ENCODE results near the gene TTYH3. TPM values are rescaled to one million over a fixed set of nuclear protein-coding genes. Genes with fewer than 3 reads are reported as not detected.
A peak's percentile ranks its signal among the peaks of the same experiment; 100 is the strongest.

The TTYH3 gene
- total RNA-seq, 1 donor from 2014 or later, result 33.9 TPM

- Histone ChIP-seq H3K4me1 (peaks cover 39% of the 10 kb centered on the region), H3K4me3 (no peak overlapping the region), H3K27me3 (no peaks in the 10 kb centered on the region), H3K36me3 (no peaks in the 10 kb centered on the region), H3K9me3 (no peaks in the 10 kb centered on the region), H3K27ac (no peak overlapping the region)
- TF ChIP-seq POLR2AphosphoS5 (IDR thresholded peaks at IDR 0.05; ENCODE audit: insufficient read depth in 1 of 2, low read depth in 1 of 2), result no peak
- TF ChIP-seq CTCF (IDR thresholded peaks at IDR 0.05), result no peak
- intact Hi-C loops (cut with DNase I), result no loop called here
- no peak for DNase-seq (ENCODE audit: extremely low spot score in 2 of 2)
These were observed 2.9 kb upstream of the TTYH3 start for GRCh38 chr7:2628891-2629290.

- no peaks in the 10 kb centered on the region for H3K27me3 ChIP-seq
- TF ChIP-seq POLR2AphosphoS5 (IDR thresholded peaks at IDR 0.05; ENCODE audit: insufficient read depth in 1 of 2, low read depth in 1 of 2), result no peak
- no peak for TF ChIP-seq CTCF (IDR thresholded peaks at IDR 0.05)
- no peak for TF ChIP-seq POLR2A (IDR thresholded peaks at IDR 0.05)
- no peaks in the 10 kb centered on the region for H3K9me3 ChIP-seq
- H3K4me3 ChIP-seq, result no peak overlapping the region
- H3K27ac ChIP-seq, result no peak overlapping the region
- no peaks in the 10 kb centered on the region for H3K36me3 ChIP-seq
- H3K4me1 ChIP-seq, result peaks cover 50% of the 10 kb centered on the region
- no peak for DNase-seq (ENCODE audit: extremely low spot score in 2 of 2)
- intact Hi-C loops (cut with DNase I), result loop anchor here (10.0 kb wide), 1 partner anchor 75 kb away; the partner anchor contains the start of genes BRAT1 and IQCE
These were observed 1.8 kb upstream of the TTYH3 start for GRCh38 chr7:2629746-2630681.

- intact Hi-C loops (cut with DNase I), result loop anchor here (10.0 kb wide), 1 partner anchor 78 kb away; the partner anchor contains the start of genes BRAT1 and IQCE
- TF ChIP-seq CTCF (IDR thresholded peaks at IDR 0.05) (no peak), POLR2A (IDR thresholded peaks at IDR 0.05) (peak in 1 of 2 donors; percentile 33), POLR2AphosphoS5 (IDR thresholded peaks at IDR 0.05; ENCODE audit: insufficient read depth in 1 of 2, low read depth in 1 of 2) (no peak)
- Histone ChIP-seq H3K9me3 (no peaks in the 10 kb centered on the region), H3K4me1 (peaks cover 70% of the 10 kb centered on the region), H3K27me3 (no peaks in the 10 kb centered on the region), H3K27ac (peak overlapping the region; percentile 85), H3K4me3 (peak overlapping the region; percentile 79 to 86), H3K36me3 (no peaks in the 10 kb centered on the region)
- DNase-seq (ENCODE audit: extremely low spot score in 2 of 2), result no peak
These were observed 1.1 kb downstream of the TTYH3 start for GRCh38 chr7:2632733-2633537.

GRCh38 chr7:2633538-2634266, 1.9 kb downstream of the TTYH3 start:
- Histone ChIP-seq H3K27ac (peak overlapping the region; percentile 85), H3K4me3 (peak overlapping the region; percentile 79 to 86), H3K27me3 (no peaks in the 10 kb centered on the region), H3K4me1 (peaks cover 78% of the 10 kb centered on the region), H3K9me3 (no peaks in the 10 kb centered on the region), H3K36me3 (no peaks in the 10 kb centered on the region)
- no peak for DNase-seq (ENCODE audit: extremely low spot score in 2 of 2)
- intact Hi-C loops (cut with DNase I), result loop anchor here (10.0 kb wide), 1 partner anchor 79 kb away; the partner anchor contains the start of genes BRAT1 and IQCE
- no peak for TF ChIP-seq CTCF (IDR thresholded peaks at IDR 0.05)
- peak in 1 of 2 donors; percentile 76 for TF ChIP-seq POLR2AphosphoS5 (IDR thresholded peaks at IDR 0.05; ENCODE audit: insufficient read depth in 1 of 2, low read depth in 1 of 2)
- peak in 1 of 2 donors; percentile 52 for TF ChIP-seq POLR2A (IDR thresholded peaks at IDR 0.05)

Data from vagina (tissue), 2 donors.